HL-60 (cell line): ENCODE results near the gene PALM.

ENCODE experiments used
- POLR2AphosphoS5 ChIP-seq: IDR thresholded peaks from 2 replicates; pipeline ENCODE4 v1.6.1; 2012; ENCODE audit warnings: low read depth
- TF ChIP-seq, protein P1 (sequence below): IDR thresholded peaks from one replicate; pipeline ENCODE4 v1.5.1; 2011; ENCODE audit warnings: low read length, control low read depth, inconsistent platforms; ENCODE audit not compliant: insufficient read depth

DNA sequence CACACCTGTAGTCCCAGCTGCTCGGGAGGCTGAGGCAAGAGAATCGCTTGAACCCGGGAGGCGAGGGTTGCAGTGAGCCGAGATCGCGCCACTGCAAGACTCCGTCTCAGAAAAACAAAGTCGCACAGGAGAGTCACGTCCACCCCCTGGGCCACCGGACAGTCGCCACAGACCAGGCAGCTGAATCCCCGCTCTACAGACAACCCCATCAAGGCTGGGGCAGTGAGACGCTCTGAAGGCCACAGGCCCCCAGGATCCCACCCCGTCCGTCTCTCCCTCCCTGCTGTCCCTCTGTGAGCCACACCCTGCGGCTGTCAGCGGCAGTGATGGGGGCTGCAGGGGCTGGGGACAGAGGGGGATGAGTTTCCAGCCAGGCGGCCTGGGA is 73.1 kb downstream of the PALM start:
- TF ChIP-seq, protein P1, sequence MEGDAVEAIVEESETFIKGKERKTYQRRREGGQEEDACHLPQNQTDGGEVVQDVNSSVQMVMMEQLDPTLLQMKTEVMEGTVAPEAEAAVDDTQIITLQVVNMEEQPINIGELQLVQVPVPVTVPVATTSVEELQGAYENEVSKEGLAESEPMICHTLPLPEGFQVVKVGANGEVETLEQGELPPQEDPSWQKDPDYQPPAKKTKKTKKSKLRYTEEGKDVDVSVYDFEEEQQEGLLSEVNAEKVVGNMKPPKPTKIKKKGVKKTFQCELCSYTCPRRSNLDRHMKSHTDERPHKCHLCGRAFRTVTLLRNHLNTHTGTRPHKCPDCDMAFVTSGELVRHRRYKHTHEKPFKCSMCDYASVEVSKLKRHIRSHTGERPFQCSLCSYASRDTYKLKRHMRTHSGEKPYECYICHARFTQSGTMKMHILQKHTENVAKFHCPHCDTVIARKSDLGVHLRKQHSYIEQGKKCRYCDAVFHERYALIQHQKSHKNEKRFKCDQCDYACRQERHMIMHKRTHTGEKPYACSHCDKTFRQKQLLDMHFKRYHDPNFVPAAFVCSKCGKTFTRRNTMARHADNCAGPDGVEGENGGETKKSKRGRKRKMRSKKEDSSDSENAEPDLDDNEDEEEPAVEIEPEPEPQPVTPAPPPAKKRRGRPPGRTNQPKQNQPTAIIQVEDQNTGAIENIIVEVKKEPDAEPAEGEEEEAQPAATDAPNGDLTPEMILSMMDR: no peak
- TF ChIP-seq POLR2AphosphoS5: no peak
